ENCODE results near the gene IGHMBP2.

IGHMBP2 gene

DNA sequence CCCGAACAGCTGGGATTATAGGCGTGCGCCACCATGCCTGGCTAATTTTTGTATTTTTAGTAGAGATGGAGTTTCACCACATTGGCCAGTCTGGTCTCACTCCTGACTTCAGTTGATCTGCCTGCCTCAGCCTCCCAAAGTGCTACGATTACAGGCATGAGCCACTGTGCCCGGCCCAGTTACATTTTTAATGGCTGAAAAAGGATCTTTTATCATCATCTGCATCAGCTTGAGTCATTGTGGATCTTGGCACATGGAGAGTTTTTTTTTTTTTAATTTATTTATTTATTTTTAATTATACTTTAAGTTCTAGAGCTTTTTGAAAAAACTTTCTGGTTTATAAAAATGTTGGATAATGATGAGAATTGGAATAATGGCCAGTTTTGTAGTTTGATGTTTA lies 8.6 kb downstream of the IGHMBP2 start:
- TF ChIP-seq, protein P1, sequence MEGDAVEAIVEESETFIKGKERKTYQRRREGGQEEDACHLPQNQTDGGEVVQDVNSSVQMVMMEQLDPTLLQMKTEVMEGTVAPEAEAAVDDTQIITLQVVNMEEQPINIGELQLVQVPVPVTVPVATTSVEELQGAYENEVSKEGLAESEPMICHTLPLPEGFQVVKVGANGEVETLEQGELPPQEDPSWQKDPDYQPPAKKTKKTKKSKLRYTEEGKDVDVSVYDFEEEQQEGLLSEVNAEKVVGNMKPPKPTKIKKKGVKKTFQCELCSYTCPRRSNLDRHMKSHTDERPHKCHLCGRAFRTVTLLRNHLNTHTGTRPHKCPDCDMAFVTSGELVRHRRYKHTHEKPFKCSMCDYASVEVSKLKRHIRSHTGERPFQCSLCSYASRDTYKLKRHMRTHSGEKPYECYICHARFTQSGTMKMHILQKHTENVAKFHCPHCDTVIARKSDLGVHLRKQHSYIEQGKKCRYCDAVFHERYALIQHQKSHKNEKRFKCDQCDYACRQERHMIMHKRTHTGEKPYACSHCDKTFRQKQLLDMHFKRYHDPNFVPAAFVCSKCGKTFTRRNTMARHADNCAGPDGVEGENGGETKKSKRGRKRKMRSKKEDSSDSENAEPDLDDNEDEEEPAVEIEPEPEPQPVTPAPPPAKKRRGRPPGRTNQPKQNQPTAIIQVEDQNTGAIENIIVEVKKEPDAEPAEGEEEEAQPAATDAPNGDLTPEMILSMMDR (IDR thresholded peaks at IDR 0.05; ENCODE audit: low read depth, low read length, missing control alignments), result no peak
- H3K4me3 ChIP-seq (ENCODE audit: low read depth, low read length), result no peak overlapping the region
- DNase-seq (ENCODE audit: low read depth), result no peak

DNA sequence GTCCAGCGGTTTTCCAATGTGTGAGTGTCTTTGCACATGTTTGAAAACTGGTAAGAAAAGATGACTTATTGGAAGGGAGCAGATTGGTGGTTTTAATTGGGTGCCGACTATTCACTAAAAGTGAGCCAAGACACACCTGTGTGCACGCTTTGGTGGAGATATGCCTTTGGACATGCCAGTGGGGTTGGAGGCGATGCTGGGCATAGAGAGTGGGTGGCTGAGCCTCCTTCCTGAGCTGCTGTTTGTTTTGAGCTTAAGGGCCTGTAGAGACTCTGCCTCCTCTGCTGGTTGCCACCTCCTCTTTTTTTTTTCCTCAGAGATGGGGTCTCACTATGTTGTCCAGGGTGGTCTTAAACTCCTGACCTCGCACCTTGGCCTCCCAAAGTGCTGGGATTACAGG lies 9.5 kb downstream of the IGHMBP2 start:
- TF ChIP-seq, protein P1 (IDR thresholded peaks at IDR 0.05; ENCODE audit: low read depth, low read length, missing control alignments), result no peak
- no peak overlapping the region for H3K4me3 ChIP-seq (ENCODE audit: low read depth, low read length)
- DNase-seq (ENCODE audit: low read depth), result no peak

DNA sequence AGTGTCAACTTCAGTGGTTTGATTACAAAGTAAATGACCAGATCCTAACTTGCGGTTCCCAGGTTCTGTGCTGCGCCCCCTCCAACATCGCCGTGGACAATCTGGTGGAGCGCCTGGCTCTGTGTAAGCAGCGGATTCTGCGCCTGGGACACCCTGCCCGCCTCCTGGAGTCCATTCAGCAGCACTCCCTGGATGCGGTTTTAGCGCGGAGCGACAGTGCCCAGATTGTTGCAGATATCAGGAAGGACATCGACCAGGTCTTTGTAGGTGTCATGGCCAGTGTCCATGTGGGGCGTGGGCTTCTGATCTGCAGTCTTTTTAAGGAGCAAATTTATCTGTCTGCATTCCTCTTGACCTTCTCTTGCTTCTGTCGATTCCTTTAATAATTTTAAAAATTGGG lies 11.1 kb downstream of the IGHMBP2 start:
- no peak for DNase-seq (ENCODE audit: low read depth)
- no peak overlapping the region for H3K4me3 ChIP-seq (ENCODE audit: low read depth, low read length)
- TF ChIP-seq, protein P1 (IDR thresholded peaks at IDR 0.05; ENCODE audit: low read depth, low read length, missing control alignments), result no peak

DNA sequence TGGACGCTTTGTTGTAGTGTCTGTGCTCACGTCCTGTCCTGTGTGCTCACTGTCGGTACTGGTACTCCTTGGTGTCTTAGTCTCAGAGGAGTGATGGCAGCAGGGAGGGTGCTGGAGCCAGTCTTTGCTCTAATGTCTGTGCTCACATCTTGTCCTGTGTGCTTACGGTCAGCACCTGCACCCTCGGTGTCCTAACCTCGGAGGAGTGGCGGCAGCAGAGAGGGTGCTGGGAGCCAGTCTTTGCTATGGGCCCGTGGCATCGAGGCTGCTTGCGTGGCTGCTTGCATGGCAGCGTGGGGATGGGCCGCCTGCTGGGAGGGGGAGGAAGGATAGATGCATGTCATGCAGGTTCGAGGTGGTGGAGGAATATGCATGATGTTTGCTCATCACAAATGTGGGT lies 12.7 kb downstream of the IGHMBP2 start:
- TF ChIP-seq, protein P1 (IDR thresholded peaks at IDR 0.05; ENCODE audit: low read depth, low read length, missing control alignments), result no peak
- no peak overlapping the region for H3K4me3 ChIP-seq (ENCODE audit: low read depth, low read length)
- no peak for DNase-seq (ENCODE audit: low read depth)

DNA sequence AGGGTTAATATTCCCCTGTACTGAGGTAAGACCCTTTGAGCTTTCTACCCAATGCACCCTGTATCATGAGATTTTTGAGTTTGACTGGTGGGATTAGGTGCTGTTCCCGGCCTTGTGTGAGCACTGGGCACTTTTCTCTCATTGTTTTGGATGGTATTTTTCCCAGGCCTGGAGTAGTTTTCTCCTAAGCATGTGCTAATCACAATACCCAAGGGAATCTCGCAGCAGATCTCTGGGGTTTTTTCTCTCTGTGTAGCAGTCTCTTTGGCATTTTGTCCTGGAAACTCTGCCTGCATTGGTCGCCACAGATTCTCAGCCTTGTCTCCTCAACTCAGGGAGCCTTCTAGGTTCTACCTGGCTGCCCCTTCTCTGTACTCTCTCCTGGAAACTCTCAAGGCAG lies 19.9 kb downstream of the IGHMBP2 start:
- TF ChIP-seq, protein P1 (IDR thresholded peaks at IDR 0.05; ENCODE audit: low read depth, low read length, missing control alignments), result no peak
- no peak overlapping the region for H3K4me3 ChIP-seq (ENCODE audit: low read depth, low read length)
- no peak for DNase-seq (ENCODE audit: low read depth)

DNA sequence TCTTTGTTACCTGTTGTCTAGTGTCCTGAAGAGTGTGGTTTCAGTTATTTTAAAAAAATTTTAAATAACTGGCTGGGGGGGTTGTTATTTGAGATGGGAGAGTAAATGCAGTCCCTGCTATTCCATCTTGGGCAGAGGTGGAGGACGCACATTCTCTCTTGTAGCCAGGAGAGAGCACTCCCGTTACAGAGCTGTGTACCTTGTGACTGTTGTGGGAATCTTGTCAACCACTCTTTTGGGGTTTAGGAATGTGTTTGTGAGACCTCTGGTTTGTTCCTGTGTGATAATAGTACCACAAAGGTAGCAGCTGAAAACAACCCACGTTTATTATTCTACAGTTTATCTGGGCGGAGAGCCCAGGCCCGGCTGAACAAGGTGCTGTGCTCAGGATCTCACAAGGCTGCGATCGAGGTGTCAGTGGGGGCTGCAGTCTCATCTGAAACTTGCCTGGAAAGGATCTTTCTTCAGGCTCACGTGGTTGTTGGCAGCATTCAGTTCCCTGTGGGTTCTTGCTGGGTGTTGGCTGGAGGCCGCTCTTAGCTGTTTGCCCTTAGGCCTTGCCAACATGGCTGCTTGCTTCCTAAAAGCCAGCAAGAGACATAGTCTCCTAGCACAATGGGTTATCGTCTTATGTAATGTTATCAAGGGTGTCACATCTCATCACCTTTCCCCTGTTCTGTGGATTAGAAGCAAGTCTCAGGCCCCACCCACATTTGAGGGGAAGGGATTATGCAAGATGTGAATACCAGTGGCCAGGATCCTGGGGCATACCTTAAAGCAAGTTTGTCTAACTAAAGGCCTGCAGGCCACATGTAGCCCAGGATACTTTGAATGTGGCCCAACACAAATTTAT lies 20.6 kb downstream of the IGHMBP2 start:
- no peak overlapping the region for H3K4me3 ChIP-seq (ENCODE audit: low read depth, low read length)
- TF ChIP-seq, protein P1 (IDR thresholded peaks at IDR 0.05; ENCODE audit: low read depth, low read length, missing control alignments), result no peak
- no peak for DNase-seq (ENCODE audit: low read depth)

DNA sequence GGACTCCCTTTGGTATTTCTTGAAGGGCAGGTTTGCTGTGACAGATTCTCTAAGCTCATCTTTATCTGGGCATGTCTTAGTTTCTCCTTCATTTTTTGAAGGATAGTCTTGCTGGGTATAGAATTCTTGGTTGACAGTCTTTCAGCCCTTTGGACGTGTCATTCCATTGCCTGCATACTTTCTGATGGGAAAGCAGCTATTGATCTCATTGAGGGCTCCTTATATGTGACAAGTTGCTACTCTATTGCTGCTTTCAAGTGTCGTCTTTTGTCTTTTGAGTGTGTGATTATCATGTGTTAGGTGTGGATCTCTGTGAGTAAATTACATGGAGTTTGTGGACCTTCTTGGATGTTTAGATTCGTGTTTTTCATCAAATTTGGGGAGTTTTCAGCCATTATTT lies 21.9 kb downstream of the IGHMBP2 start:
- TF ChIP-seq, protein P1 (IDR thresholded peaks at IDR 0.05; ENCODE audit: low read depth, low read length, missing control alignments), result no peak
- DNase-seq (ENCODE audit: low read depth), result no peak
- no peak overlapping the region for H3K4me3 ChIP-seq (ENCODE audit: low read depth, low read length)
